GM12892 (cell line): Measurements from ENCODE around the gene ZNF438.

Experiments used
- POLR2A ChIP-seq: IDR thresholded peaks from 2 replicates; pipeline ENCODE4 v1.6.1; 2011; ENCODE audit warnings: low read depth, low read length, control low read depth
- TAF1 ChIP-seq: IDR thresholded peaks from 2 replicates; pipeline ENCODE4 v1.6.1; 2011; ENCODE audit warnings: low read depth, mild to moderate bottlenecking, control low read depth, low read length, borderline replicate concordance

DNA sequence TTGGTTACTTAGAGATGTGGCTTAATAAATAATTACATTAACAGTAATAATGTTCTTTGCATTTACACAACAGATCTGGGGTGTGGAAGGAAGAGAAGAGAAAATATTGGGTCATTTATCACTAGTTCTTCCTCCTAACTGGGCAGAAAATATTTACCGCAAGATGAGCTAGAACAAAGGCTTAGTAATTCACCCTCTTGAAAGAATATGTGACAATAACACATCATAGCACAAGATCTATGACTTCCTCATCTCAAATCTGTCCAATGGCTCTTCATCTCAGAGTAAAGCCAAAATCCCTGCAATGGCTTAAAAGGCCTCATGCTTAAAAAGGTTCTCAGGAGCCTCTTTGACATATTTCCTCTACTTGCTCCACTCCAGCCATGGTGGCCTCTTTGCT lies 178.6 kb downstream of the ZNF438 start:
- TF ChIP-seq POLR2A: no peak
- TF ChIP-seq TAF1: no peak
